Hematopoietic multipotent progenitor cell (in vitro differentiated cells): ENCODE results near the gene FBL. TPM values are rescaled to one million over a fixed set of nuclear protein-coding genes. Genes with fewer than 3 reads are reported as not detected.
A peak's percentile ranks its signal among the peaks of the same experiment; 100 is the strongest.
"Not testable (repeated sequence)": the region's sequence is repeated elsewhere in the genome, so short reads cannot be mapped to it uniquely, and the experiment has no call there.

Experiments
- DNase-seq, 3 donors: peaks; one replicate each; pipeline ENCODE4 v3.0.0-alpha.2; 2011 to 2015; ENCODE audit warnings: low read depth in 2 of 3, low spot score in 2 of 3
- total RNA-seq: library from RNA; depleted of rRNA; stranded (reverse); fragments of >200 nt; gene quantifications from one replicate; pipeline ENCODE4 v1.2.3, GENCODE V29; 2012

Gene FBL
- total RNA-seq, 1 donor, result 870 TPM

DNA sequence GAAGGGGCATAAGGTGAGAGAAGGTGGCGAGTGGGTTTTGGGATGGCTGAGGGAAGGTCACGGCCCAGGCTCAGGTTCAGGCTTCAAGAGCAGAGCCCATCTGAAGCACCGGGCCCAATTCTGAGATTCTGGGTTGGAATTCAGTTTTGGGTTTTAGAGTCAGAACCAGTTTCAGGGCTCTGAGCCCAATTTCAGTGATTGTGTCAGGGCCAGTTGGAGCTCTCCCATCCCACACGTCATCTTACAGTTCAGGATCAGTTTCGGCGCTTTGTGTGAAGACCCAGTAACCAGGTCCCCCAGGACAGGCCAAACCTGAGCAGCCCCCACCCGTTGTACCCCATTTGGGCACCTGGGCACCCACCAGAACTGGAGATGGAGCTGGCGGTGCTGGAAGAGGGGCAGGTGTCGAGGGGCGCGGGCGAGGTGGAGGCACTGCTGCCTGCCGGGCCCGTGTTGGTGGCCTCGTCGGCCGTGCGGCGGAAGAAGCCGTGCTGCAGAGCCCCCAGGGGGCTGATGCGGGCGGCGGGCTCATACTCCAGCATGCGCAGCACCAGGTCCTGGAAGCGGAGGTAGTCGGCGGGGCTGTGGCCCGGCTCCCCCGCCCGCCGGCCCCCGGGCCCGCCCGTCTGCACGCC is 19.8 kb downstream of the FBL start:
- no peak for DNase-seq

DNA sequence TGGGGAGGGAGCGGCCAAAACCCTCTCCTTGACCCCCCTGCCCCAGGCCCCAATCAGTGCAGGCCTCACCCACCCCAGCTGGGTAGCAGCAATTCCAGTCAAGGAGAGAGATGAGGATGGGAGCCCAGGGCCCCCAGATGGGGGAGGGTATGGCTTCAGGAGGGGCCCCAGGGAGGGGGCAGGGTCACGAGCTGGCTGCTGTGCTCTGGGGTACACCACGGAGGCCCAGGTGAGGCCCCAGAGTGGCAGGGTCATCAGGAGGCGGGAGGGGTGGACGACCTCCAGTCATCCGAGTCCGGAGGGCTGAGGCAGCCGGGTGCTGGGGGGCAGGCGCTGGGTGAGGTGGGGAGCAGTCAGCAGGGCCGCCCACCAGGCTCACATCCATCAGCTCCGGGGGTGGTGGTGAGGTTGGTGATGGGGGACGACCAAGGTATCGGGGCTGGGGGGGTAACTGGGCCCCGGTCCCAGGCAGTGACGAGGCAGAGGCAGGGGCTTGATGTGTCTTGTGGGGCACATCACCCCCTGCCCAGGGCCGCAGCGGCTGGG is 20.6 kb downstream of the FBL start:
- no peak for DNase-seq

DNA sequence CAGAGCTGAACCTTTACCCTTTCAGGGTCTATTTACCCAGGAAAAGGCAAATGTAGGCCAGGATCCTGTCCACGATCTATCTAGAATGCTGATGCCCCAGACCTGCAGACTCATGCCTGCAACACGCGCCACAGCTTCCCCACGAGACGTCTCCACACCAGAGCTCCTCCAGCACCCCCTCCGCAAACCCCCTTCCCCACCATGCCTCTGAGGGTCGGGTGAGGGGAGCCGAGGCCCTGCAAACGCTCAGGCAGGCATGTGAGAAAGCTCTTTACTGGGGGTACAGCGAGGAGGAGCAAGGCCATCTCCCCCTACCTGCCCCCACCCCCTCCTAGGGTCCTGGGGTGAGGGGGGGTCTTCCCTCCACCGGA is 21.1 kb downstream of the FBL start:
- no peak for DNase-seq

DNA sequence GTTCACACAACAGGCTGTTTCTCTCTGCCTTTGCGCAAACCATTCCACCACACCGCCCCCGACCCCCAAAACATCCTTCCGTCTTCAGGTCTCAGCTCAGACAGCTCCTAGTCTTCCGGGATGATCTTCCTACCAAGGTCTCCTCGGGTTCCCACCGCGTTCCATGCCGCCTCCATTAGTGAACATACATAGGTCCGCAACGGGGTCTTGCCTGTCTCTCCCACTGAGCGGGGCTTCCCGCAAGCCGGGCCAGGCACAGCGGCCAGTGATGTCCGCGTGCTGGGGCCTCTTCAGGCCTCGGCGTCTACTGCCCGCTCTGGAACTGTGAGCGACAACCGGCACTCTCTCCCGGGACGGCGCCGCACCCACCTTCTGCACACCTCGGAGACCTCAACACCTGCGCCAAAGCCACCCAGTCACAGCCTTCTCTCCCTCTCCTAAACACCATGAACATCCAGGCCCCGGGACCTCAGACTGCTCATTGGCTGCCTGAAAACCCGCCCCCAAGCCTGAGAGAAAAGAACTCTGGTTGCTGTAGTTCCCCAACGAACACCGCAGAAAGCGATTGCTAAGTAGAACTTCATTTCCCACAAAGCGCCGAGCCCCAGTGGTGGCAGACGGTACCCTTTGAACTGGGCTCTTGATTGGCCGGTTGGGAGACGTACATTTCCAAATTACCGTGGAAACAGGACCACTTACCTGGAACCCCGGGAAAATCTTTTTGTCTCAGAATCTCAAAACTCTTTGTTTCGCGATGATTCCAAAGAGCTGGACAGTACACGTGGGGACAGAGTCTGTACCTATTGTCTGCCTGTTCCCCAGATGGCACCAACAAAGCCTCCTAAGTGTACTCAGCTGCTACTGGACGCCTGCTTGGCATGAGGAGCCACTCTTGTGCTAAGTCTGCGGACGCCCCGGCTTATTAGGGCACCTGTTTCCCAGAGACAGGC is 21.8 kb downstream of the FBL start:
- DNase-seq, result peak; percentile 68 to 93 (median 87)

DNA sequence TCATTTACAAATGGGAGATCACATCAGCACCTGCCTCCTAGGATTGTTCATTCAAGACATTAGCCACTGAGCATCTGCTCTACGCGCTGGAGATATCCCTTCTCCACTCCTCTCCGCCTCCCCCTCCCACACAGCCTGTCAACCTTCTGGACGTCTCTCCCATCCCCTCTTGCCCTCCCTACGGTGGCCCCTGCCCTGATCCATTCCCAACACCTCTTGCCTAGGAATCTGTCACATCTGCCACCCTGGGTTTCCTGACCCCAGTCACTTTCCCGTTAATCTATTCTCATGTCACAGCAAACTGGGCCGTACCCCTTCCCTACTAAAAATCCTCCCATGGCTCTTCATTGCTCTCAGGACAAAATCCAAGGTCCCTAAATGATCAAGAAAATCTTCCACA is 22.5 kb downstream of the FBL start:
- no peak for DNase-seq

DNA sequence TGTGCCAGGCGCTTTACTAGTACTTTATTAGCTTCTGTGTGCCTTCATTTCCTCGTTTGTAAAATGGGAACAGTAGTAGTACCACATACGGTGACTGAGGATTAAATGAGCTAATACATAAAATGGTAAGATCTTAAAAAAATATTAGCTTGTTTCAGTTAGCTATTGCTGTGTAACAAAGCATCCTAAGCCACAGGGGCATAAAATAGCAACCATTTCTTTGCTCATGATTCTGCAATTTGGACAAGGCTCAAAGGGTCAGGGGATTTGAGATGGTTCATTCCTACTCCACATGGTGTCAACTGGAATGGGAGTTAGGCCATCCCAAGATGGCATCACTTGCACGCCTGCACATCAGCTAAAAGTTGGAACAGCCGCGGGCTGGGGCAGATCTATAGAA is 25.5 kb downstream of the FBL start:
- DNase-seq, result no peak

DNA sequence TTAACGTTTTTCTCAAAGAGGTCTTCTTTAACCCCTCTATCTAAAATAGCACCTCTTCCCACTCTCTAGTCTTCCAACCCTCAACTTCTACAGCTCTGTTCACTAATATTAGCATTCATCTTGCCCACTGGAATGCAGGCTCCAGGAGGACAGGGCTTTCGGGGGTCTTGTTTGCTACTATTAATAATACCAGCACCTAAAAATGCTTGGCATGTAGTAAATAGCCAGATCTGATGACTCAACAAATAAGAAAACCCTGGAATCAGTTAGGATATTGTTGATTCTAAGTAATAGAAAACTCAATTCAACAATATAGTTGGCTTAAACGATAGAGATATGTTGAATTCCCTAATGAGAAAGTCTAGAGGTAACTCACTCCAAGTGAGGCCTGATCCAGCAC is 26.4 kb downstream of the FBL start:
- DNase-seq, result no peak

- no peak for DNase-seq
Observed at GRCh38 chr19:39818626-39819097, 27.5 kb downstream of the FBL start.

DNA sequence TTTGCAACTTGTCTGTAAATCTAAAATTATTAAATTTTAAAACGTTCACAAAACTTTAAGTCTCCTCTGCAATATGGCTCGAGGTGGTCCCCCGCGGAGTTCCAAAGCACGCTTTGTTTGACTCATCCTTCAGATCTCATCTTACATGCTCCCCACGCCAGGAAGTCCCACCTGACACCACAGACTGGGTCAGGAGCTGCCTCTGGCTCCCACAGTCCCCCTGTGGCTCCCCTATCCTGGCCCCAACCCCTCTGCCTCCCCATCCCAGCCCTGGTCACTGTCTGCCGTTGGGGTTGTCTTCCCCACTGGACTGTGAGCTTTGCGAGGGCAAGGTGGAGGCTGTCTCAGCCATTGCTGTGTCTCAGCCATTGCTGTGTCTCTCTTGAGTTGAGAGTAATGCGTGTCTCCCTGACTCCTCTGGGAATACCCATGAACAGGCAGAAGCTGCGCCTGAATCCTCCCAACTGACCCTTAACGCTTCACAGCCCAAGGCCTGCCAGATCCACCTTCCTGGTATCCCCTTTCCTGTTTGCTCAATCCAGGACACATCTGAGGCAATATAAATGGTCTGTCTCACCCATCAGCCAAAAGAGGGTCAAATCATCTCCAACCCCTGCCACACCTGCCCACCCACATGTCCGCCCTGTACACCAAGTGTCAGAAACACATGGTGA is 28.2 kb downstream of the FBL start:
- DNase-seq, result no peak

GRCh38 chr19:39816287-39817048 is 29.7 kb downstream of the FBL start:
- no peak for DNase-seq

DNA sequence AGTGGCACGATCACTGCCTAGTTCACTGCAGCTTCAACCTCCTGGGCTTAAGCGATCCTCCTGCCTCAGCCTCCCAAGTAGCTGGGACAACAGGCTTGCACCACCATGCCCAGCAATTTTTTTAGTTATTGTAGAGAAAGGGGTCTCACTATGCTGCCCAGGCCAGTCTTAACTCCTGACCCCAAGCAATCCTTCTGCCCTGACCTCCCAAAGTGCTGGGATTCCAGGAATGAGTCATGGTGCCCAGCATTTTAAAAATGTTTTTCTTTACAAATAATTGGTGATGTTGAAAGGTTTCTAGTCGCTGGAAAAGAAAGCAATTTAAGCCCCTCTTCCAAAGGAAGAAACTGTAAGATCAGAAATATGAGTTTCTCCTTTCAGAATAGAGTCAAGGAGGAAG is 31.6 kb downstream of the FBL start:
- DNase-seq, result no peak

- DNase-seq, result not testable (repeated sequence)
Observed at GRCh38 chr19:39814111-39814510, 32.1 kb downstream of the FBL start.

- DNase-seq, result no peak
Observed at GRCh38 chr19:39813264-39813993, 32.8 kb downstream of the FBL start.

DNA sequence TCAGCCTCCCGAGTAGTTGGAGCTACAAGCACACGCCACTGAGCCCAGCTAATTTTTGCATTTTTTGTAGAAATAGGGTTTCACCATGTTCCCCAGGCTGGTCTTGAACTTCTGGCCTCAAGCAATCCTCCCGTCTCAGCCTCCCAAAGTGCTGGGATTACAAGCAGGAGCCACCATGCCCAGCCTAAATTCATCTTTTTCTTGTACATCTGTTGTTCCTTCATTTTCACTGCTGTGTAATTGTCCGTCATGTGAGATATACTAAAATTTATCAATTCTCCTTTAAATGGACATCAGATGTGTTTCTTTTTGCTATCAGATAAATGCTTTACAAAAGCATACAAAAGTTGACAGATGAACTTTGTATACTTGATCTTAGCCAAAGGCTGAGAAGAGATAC is 35.1 kb downstream of the FBL start:
- DNase-seq, result no peak

GRCh38 chr19:39810424-39810823 is 35.8 kb downstream of the FBL start:
- no peak for DNase-seq

GRCh38 chr19:39809368-39809767 is 36.8 kb downstream of the FBL start:
- DNase-seq, result no peak

DNA sequence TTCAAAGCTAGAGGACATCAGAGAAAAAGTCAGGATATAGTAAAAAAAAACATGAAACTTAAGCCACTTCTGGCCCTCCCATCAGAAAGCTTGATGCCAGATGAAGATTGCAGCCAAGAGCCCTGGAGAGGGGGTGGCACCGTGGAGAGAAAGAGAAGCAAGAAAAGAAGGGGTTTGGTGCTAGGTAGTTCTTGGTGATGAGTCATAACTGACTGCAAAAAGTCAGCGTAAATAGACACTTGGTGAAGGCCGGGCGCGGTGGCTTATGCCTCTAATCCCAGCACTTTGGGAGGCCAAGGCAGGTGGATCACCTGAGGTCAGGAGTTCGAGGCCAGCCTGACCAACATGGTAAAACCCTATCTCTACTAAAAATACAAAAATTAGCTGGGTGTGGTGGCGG is 37.5 kb downstream of the FBL start:
- DNase-seq, result not testable (repeated sequence)

DNA sequence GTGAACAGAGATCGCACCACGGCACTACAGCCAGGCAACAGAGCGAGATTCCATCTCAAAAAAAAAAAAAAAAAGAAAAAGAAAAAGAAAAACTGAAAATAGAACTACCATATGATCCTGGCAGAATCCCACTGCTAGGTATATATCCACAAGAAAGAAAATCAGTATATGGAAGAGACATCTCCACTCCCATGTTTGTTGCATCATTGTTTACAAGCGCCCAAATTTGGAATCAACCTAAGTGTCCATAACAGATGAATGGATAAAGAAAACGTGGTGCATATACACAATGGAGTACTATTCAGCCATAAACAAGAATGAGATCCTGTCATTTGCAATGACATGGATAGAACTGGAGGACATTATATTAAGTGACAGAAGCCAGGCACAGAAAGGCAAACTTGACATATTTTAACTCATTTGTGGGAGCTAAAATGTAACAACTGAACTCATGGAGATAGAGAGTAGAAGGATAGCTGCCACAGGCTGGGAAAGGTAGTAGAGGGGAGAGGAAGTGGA is 38.3 kb downstream of the FBL start:
- no peak for DNase-seq

- peak in 1 of 3 donors; percentile 10 for DNase-seq
Observed at GRCh38 chr19:39805104-39805503, 41.1 kb downstream of the FBL start.

DNA sequence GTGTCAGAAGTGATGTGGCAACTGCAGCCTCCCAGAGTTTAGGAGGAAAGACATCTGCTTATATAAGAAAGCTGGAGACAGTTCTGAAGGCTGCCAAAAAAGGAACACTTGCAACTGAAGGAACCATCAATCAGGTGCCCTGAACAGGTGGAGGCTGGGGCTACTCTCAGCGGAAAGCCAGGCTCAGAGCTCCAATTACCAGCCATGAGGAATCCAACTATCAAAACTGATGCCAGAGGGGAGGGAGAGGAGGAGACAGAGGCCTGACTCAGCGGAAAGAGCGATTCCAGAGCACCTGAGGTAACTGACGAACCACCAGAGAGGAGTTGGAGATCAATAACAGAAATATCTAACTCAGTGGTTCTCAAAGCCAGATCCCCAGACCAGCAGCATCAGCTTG is 43.2 kb downstream of the FBL start:
- DNase-seq, result no peak
